Measurements from ENCODE around the gene ECEL1.

GRCh38 chr2:232448304-232448690, 39.3 kb downstream of the ECEL1 start:
- no peak for TF ChIP-seq ZNF274 (IDR thresholded peaks at IDR 0.05; ENCODE audit: low read depth, low read length)
- TF ChIP-seq YY1 (IDR thresholded peaks at IDR 0.05; ENCODE audit: insufficient read depth, insufficient read length) = no peak
- no peak for TF ChIP-seq SUZ12 (IDR thresholded peaks at IDR 0.05; ENCODE audit: extremely low read depth, insufficient read depth, insufficient read length)

All from NT2/D1 (cell line).